HepG2 (cell line): ENCODE results near the gene EFNA4. TPM values are rescaled to one million over a fixed set of nuclear protein-coding genes. Genes with fewer than 3 reads are reported as not detected.

Experiments used
- ATAC-seq: fragments of 200-7000 bp; cut with Tn5 transposase; 3 replicates; pipeline ENCODE4 v1.9.1; 2020; ENCODE audit warnings: mild to moderate bottlenecking, moderate library complexity
- BruUV-seq: library from RNA; stranded (reverse); fragments of 400-500 nt; replicated peaks from 2 replicates; lab custom pipeline; 2021; lab: Mats Ljungman, UMichigan
- CTCF ChIA-PET: fragments of 300-600 bp; formaldehyde crosslinking; extraction: SDS; loops from one replicate; lab custom pipeline; 2021; ENCODE audit warnings: low total read pairs, inconsistent platforms, low intra/inter-chr PET ratio; lab: Yijun Ruan, JAX
- POLR2A ChIA-PET: fragments of 350-600 bp; sonication (Branson Sonifier 250); formaldehyde crosslinking; loops from one replicate; lab custom pipeline; 2020; ENCODE audit warnings: antibody characterized with exemption, inconsistent platforms; lab: Yijun Ruan, JAX
- DNase-seq: peaks from one replicate; pipeline ENCODE4 v3.0.0-alpha.2; 2015; ENCODE audit warnings: low spot score
- FAIRE-seq: peaks from 3 replicates; lab custom pipeline; 2011; peaks lifted over from hg19 to GRCh38; lab: Jason Lieb, UNC
- H2AFZ ChIP-seq: one replicate; pipeline ENCODE4 v1.6.1; 2011; ENCODE audit warnings: low read length, inconsistent platforms
- H3K27ac ChIP-seq: fragments of 300-600 bp; 3 replicates; pipeline ENCODE4 v1.8.0; 2011; ENCODE audit warnings: mixed run types, mild to moderate bottlenecking, mixed read lengths, low read length, inconsistent platforms; ENCODE audit not compliant: insufficient read depth; ENCODE audit errors: extremely low read length
- H3K27me3 ChIP-seq, 2 experiments: fragments of 200-600 bp in 1 of 2; 2 replicates in 1 of 2; 3 replicates in 1 of 2; pipeline versions ENCODE4 v1.6.0 to v1.8.0; 2011; ENCODE audit warnings: low read length in 2 of 2, mild to moderate bottlenecking in 2 of 2, moderate library complexity in 2 of 2, inconsistent platforms in 1 of 2; ENCODE audit not compliant: insufficient read depth in 2 of 2, control insufficient read depth in 1 of 2
- H3K36me3 ChIP-seq, 2 experiments: fragments of 200-600 bp in 1 of 2; replicated peaks in 1 of 2; 2 replicates in 1 of 2; 3 replicates in 1 of 2; pipeline versions ENCODE4 v1.5.1 to v1.8.0; 2011; ENCODE audit warnings: low read length in 2 of 2, inconsistent platforms in 1 of 2; ENCODE audit not compliant: insufficient read depth in 2 of 2, control insufficient read depth in 1 of 2
- H3K4me1 ChIP-seq: 2 replicates; pipeline ENCODE4 v1.5.1; 2012; ENCODE audit warnings: low read length, inconsistent platforms; ENCODE audit not compliant: insufficient read depth
- H3K4me2 ChIP-seq: 2 replicates; pipeline ENCODE4 v1.6.0; 2011; ENCODE audit warnings: low read depth, low read length, inconsistent platforms
- H3K4me3 ChIP-seq, 3 experiments: fragments of 200-600 bp in 1 of 3; sonication (generic), shearing (Covaris generic) in 1 of 3; replicated peaks in 1 of 3; 2 replicates each; pipeline ENCODE4 v1.5.1; 2011 to 2016; ENCODE audit warnings: low read length in 3 of 3, inconsistent platforms in 2 of 3, low read depth in 2 of 3, mild to moderate bottlenecking in 2 of 3, control low read depth in 1 of 3, mixed read lengths in 1 of 3; ENCODE audit not compliant: insufficient read depth in 1 of 3
- H3K79me2 ChIP-seq: one replicate; pipeline ENCODE4 v1.6.1; 2011; ENCODE audit warnings: low read length, inconsistent platforms; ENCODE audit not compliant: insufficient read depth
- H3K9ac ChIP-seq: 2 replicates; pipeline ENCODE4 v1.6.0; 2011; ENCODE audit warnings: mild to moderate bottlenecking, low read depth, low read length, inconsistent platforms; ENCODE audit not compliant: insufficient read depth
- H3K9me3 ChIP-seq: 2 replicates; pipeline ENCODE4 v1.5.1; 2012; ENCODE audit warnings: mild to moderate bottlenecking, low read length
- H4K20me1 ChIP-seq: 2 replicates; pipeline ENCODE4 v1.6.0; 2011; ENCODE audit warnings: inconsistent platforms, mild to moderate bottlenecking, low read length, moderate library complexity; ENCODE audit not compliant: insufficient read depth
- AGO2 ChIP-seq: fragments of 200-400 bp; formaldehyde crosslinking; optimal IDR thresholded peaks from 2 replicates; pipeline ENCODE3; 2017; ENCODE audit warnings: mild to moderate bottlenecking, low read depth, low read length, moderate library complexity
- HHEX ChIP-seq: IDR thresholded peaks from 2 replicates; pipeline ENCODE4 v1.6.1; 2016; ENCODE audit warnings: control low read depth
- SMARCE1 ChIP-seq: fragments of 450-650 bp; IDR thresholded peaks from 2 replicates; pipeline ENCODE4 v1.6.1; 2017; ENCODE audit warnings: borderline replicate concordance
- SMYD3 ChIP-seq: sonication (generic); formaldehyde crosslinking; IDR thresholded peaks from 2 replicates; pipeline ENCODE4 v1.8.1; 2023; ENCODE audit warnings: mild to moderate bottlenecking, missing genetic modification reagents
- ZMYM2 ChIP-seq: sonication (generic); formaldehyde crosslinking; IDR thresholded peaks from 2 replicates; pipeline ENCODE4 v1.8.0; 2022; ENCODE audit warnings: mild to moderate bottlenecking, missing genetic modification reagents
- ZNF24 ChIP-seq: fragments of 450-650 bp; IDR thresholded peaks from 2 replicates; pipeline ENCODE4 v1.6.1; 2017; ENCODE audit warnings: antibody characterized with exemption, mild to moderate bottlenecking
- ZNF83 ChIP-seq: sonication (generic); formaldehyde crosslinking; IDR thresholded peaks from 2 replicates; pipeline ENCODE4 v1.4.0; 2020; ENCODE audit warnings: missing genetic modification reagents, mild to moderate bottlenecking, borderline replicate concordance
- WGBS: methylation state at CpG from one replicate; pipeline ENCODE4 v1.1.6; 2017; ENCODE audit warnings: low lambda C conversion rate; 5-methylcytosine and 5-hydroxymethylcytosine counted together
- in situ Hi-C: cut with HindIII; loops from 2 replicates; pipeline ENCODE4 v1.10.0; 2017; ENCODE audit warnings: low pct_unique_long_range_greater_than_20kb; ENCODE audit not compliant: extremely low pct_ligation_motif_present
- intact Hi-C: fragments of 100-400 bp; cut with micrococcal nuclease; formaldehyde crosslinking; loops from one replicate; pipeline ENCODE4 v1.10.0; 2022; ENCODE audit not compliant: unreplicated experiment
- polyA plus RNA-seq, 8 experiments: library from polyadenylated mRNA; depleted of rRNA in 3 of 8; stranded (reverse) in 7 of 8; unstranded in 1 of 8; fragments of >200 nt; fragmentation: Illumina TruSeq in 4 of 8; extraction: Trizol in 4 of 8; gene quantifications; 2 replicates each; pipeline versions ENCODE4 v1.2.1 to v1.2.3, GENCODE V29; 2011 to 2016; ENCODE audit warnings: low read depth in 4 of 8, missing spikeins in 1 of 8, mixed read lengths in 1 of 8; ENCODE audit not compliant: insufficient read depth in 1 of 8
- total RNA-seq, 5 experiments: library from RNA; depleted of rRNA; stranded (reverse); fragments of >200 nt; fragmentation: Illumina TruSeq; extraction: Trizol; gene quantifications; 2 replicates each; pipeline ENCODE4 v1.2.3, GENCODE V29; 2016; ENCODE audit warnings: low read depth in 1 of 5
- TF ChIP-seq, protein P1 (sequence below): sonication (generic); formaldehyde crosslinking; IDR thresholded peaks from 2 replicates; pipeline ENCODE4 v1.4.0; 2020; ENCODE audit warnings: missing genetic modification reagents; ENCODE audit errors: not compliant biosample characterization
- TF ChIP-seq, protein P2 (sequence below): sonication (generic); formaldehyde crosslinking; IDR thresholded peaks from 2 replicates; pipeline ENCODE4 v1.4.0; 2020; ENCODE audit warnings: mild to moderate bottlenecking, low read depth, missing genetic modification reagents
- TF ChIP-seq, protein P3 (sequence below): sonication (generic); formaldehyde crosslinking; conservative IDR thresholded peaks from 2 replicates; pipeline ENCODE4 v1.4.0; 2020; ENCODE audit warnings: mild to moderate bottlenecking, missing genetic modification reagents, moderate library complexity
- TF ChIP-seq, protein P4 (sequence below): sonication (generic); formaldehyde crosslinking; IDR thresholded peaks from 2 replicates; pipeline ENCODE4 v1.4.0; 2020; ENCODE audit warnings: missing genetic modification reagents
- TF ChIP-seq, protein P5 (sequence below): sonication (generic); formaldehyde crosslinking; IDR thresholded peaks from 2 replicates; pipeline ENCODE4 v1.8.1; 2023; ENCODE audit warnings: missing genetic modification reagents, inconsistent platforms, borderline replicate concordance

EFNA4 gene
- total and polyA plus RNA-seq, 2 of the 13 experiments (the other 11 are each of a cell fraction or from before 2014, with no cell fraction given): 12.0 to 17.2 TPM

DNA sequence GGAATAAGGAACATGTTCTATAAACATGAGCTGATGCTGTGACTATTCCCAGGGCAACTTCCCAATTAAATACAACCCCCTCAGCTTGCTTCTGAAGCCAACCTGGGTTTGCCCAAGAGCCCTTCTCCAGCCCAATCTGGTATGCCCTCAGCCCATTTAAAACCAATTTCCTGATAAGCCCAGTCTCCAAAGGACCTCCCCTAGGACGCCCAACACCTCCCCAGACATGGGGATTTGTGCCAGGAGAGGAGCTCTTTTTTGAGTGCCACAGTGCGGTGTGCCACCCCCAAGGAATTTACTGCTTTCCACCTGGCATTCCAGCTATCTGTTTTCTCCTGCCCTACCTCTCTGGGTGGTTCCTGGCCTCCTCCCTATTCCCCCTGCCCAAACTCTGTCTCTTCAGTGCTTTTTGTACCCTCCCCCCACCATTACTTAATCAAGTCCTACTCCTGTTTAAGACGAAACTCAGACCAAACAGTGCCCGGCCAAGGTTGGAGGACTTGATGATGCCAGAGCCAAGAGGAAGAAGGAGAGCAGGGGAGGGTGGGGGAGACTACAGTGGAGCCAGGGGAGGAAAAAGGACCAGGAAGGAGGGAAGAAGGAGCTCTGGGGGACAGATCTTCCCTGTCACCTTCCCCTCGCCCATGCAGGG, 52.7 kb downstream of the EFNA4 start (continued):
- TF ChIP-seq ZNF83 (CRISPR knock-in tag): no peak
- TF ChIP-seq, protein P1, sequence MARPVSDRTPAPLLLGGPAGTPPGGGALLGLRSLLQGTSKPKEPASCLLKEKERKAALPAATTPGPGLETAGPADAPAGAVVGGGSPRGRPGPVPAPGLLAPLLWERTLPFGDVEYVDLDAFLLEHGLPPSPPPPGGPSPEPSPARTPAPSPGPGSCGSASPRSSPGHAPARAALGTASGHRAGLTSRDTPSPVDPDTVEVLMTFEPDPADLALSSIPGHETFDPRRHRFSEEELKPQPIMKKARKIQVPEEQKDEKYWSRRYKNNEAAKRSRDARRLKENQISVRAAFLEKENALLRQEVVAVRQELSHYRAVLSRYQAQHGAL (CRISPR knock-in tag): no peak
- TF ChIP-seq SMYD3 (CRISPR knock-in tag): no peak
- no peak for TF ChIP-seq ZMYM2 (CRISPR knock-in tag)

DNA sequence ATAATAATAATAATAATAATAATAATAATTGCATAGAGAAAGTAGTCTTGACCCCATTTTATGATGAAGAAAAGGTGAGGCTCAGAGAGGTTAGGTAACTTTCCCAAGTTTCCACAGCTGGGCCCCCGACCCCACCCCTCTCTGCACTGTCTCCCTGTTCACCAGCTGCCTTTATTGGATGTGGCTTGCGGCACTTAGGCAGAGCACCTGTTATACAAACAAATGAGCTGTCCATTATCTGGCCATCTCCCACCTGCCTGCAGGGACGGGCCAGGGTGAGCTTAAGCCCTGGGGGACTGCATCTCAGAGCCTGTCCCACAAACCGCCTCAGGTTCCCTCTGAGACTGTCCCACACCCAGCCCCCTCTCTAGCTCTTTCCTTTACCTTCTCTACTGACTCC, 54.1 kb downstream of the EFNA4 start:
- POLR2A ChIA-PET: interaction anchor here (0.9 to 1.8 kb wide), 2 partner anchors 9 to 11 kb away, joined by 3 to 5 read pairs; no protein-coding TSS in a partner anchor
- WGBS: 33% methylated on average over 4 of the region's 4 CpGs
- intact Hi-C loops (no loop called here), in situ Hi-C loops (no loop called here)
- peaks cover 22% of the 10 kb centered on the region for H3K4me1 ChIP-seq
- no peak overlapping the region for H3K4me3 ChIP-seq
- no peak overlapping the region for H3K9ac ChIP-seq
- no peaks in the 10 kb centered on the region for H3K36me3 ChIP-seq
- no peak overlapping the region for H3K27ac ChIP-seq
- no peaks in the 10 kb centered on the region for H4K20me1 ChIP-seq
- no peak overlapping the region for H2AFZ ChIP-seq
- H3K9me3 ChIP-seq: no peaks in the 10 kb centered on the region
- ATAC-seq (no peak), FAIRE-seq (no peak), DNase-seq (no peak)
- H3K27me3 ChIP-seq: peaks cover 0 to 7% of the 10 kb centered on the region in 2 experiments; a peak in 1 of 5 replicates
- H3K79me2 ChIP-seq: no peaks in the 10 kb centered on the region
- BruUV-seq: no TSS peak
- H3K4me2 ChIP-seq: no peak overlapping the region
- CTCF ChIA-PET: no interaction called here
- TF ChIP-seq ZNF24 (no peak), SMARCE1 (no peak), AGO2 (no peak), HHEX (CRISPR knock-in tag) (no peak)
- TF ChIP-seq, protein P2, sequence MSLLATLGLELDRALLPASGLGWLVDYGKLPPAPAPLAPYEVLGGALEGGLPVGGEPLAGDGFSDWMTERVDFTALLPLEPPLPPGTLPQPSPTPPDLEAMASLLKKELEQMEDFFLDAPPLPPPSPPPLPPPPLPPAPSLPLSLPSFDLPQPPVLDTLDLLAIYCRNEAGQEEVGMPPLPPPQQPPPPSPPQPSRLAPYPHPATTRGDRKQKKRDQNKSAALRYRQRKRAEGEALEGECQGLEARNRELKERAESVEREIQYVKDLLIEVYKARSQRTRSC (CRISPR knock-in tag): no peak
- TF ChIP-seq, protein P3, sequence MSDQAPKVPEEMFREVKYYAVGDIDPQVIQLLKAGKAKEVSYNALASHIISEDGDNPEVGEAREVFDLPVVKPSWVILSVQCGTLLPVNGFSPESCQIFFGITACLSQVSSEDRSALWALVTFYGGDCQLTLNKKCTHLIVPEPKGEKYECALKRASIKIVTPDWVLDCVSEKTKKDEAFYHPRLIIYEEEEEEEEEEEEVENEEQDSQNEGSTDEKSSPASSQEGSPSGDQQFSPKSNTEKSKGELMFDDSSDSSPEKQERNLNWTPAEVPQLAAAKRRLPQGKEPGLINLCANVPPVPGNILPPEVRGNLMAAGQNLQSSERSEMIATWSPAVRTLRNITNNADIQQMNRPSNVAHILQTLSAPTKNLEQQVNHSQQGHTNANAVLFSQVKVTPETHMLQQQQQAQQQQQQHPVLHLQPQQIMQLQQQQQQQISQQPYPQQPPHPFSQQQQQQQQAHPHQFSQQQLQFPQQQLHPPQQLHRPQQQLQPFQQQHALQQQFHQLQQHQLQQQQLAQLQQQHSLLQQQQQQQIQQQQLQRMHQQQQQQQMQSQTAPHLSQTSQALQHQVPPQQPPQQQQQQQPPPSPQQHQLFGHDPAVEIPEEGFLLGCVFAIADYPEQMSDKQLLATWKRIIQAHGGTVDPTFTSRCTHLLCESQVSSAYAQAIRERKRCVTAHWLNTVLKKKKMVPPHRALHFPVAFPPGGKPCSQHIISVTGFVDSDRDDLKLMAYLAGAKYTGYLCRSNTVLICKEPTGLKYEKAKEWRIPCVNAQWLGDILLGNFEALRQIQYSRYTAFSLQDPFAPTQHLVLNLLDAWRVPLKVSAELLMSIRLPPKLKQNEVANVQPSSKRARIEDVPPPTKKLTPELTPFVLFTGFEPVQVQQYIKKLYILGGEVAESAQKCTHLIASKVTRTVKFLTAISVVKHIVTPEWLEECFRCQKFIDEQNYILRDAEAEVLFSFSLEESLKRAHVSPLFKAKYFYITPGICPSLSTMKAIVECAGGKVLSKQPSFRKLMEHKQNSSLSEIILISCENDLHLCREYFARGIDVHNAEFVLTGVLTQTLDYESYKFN (CRISPR knock-in tag): no peak
- TF ChIP-seq, protein P4, sequence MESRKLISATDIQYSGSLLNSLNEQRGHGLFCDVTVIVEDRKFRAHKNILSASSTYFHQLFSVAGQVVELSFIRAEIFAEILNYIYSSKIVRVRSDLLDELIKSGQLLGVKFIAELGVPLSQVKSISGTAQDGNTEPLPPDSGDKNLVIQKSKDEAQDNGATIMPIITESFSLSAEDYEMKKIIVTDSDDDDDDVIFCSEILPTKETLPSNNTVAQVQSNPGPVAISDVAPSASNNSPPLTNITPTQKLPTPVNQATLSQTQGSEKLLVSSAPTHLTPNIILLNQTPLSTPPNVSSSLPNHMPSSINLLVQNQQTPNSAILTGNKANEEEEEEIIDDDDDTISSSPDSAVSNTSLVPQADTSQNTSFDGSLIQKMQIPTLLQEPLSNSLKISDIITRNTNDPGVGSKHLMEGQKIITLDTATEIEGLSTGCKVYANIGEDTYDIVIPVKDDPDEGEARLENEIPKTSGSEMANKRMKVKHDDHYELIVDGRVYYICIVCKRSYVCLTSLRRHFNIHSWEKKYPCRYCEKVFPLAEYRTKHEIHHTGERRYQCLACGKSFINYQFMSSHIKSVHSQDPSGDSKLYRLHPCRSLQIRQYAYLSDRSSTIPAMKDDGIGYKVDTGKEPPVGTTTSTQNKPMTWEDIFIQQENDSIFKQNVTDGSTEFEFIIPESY: no peak
- TF ChIP-seq, protein P5, sequence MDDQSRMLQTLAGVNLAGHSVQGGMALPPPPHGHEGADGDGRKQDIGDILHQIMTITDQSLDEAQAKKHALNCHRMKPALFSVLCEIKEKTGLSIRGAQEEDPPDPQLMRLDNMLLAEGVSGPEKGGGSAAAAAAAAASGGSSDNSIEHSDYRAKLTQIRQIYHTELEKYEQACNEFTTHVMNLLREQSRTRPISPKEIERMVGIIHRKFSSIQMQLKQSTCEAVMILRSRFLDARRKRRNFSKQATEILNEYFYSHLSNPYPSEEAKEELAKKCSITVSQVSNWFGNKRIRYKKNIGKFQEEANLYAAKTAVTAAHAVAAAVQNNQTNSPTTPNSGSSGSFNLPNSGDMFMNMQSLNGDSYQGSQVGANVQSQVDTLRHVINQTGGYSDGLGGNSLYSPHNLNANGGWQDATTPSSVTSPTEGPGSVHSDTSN (CRISPR knock-in tag): no peak
